Measurements from ENCODE around the gene GCGR.

GRCh38 chr17:81858170-81858966, 54.4 kb downstream of the GCGR start:
- no peak for TF ChIP-seq CTCF (IDR thresholded peaks at IDR 0.05; ENCODE audit: low read depth, low read length)
- no peak for TF ChIP-seq POLR2A (IDR thresholded peaks at IDR 0.05; ENCODE audit: extremely low read depth, insufficient read length)
- peak; percentile 56; the same call in 1 of the 2 replicates for TF ChIP-seq MAX (IDR thresholded peaks at IDR 0.05; ENCODE audit: low read depth, low read length)

Measured in NB4 (cell line).